HepG2 (cell line): Measurements from ENCODE around the gene FBF1. TPM values are rescaled to one million over a fixed set of nuclear protein-coding genes. Genes with fewer than 3 reads are reported as not detected.

Source experiments
- ATAC-seq: fragments of 200-7000 bp; cut with Tn5 transposase; 3 replicates; pipeline ENCODE4 v1.9.1; 2020; ENCODE audit warnings: mild to moderate bottlenecking, moderate library complexity
- BruUV-seq: library from RNA; stranded (reverse); fragments of 400-500 nt; replicated peaks from 2 replicates; lab custom pipeline; 2021; lab: Mats Ljungman, UMichigan
- CTCF ChIA-PET: fragments of 300-600 bp; formaldehyde crosslinking; extraction: SDS; loops from one replicate; lab custom pipeline; 2021; ENCODE audit warnings: low total read pairs, inconsistent platforms, low intra/inter-chr PET ratio; lab: Yijun Ruan, JAX
- POLR2A ChIA-PET: fragments of 350-600 bp; sonication (Branson Sonifier 250); formaldehyde crosslinking; loops from one replicate; lab custom pipeline; 2020; ENCODE audit warnings: antibody characterized with exemption, inconsistent platforms; lab: Yijun Ruan, JAX
- DNase-seq: peaks from one replicate; pipeline ENCODE4 v3.0.0-alpha.2; 2015; ENCODE audit warnings: low spot score
- FAIRE-seq: peaks from 3 replicates; lab custom pipeline; 2011; peaks lifted over from hg19 to GRCh38; lab: Jason Lieb, UNC
- H2AFZ ChIP-seq: one replicate; pipeline ENCODE4 v1.6.1; 2011; ENCODE audit warnings: low read length, inconsistent platforms
- H3K27ac ChIP-seq: fragments of 300-600 bp; 3 replicates; pipeline ENCODE4 v1.8.0; 2011; ENCODE audit warnings: mixed run types, mild to moderate bottlenecking, mixed read lengths, low read length, inconsistent platforms; ENCODE audit not compliant: insufficient read depth; ENCODE audit errors: extremely low read length
- H3K27me3 ChIP-seq, 2 experiments: fragments of 200-600 bp in 1 of 2; 2 replicates in 1 of 2; 3 replicates in 1 of 2; pipeline versions ENCODE4 v1.6.0 to v1.8.0; 2011; ENCODE audit warnings: low read length in 2 of 2, mild to moderate bottlenecking in 2 of 2, moderate library complexity in 2 of 2, inconsistent platforms in 1 of 2; ENCODE audit not compliant: insufficient read depth in 2 of 2, control insufficient read depth in 1 of 2
- H3K36me3 ChIP-seq, 2 experiments: fragments of 200-600 bp in 1 of 2; replicated peaks in 1 of 2; 2 replicates in 1 of 2; 3 replicates in 1 of 2; pipeline versions ENCODE4 v1.5.1 to v1.8.0; 2011; ENCODE audit warnings: low read length in 2 of 2, inconsistent platforms in 1 of 2; ENCODE audit not compliant: insufficient read depth in 2 of 2, control insufficient read depth in 1 of 2
- H3K4me1 ChIP-seq: 2 replicates; pipeline ENCODE4 v1.5.1; 2012; ENCODE audit warnings: low read length, inconsistent platforms; ENCODE audit not compliant: insufficient read depth
- H3K4me2 ChIP-seq: 2 replicates; pipeline ENCODE4 v1.6.0; 2011; ENCODE audit warnings: low read depth, low read length, inconsistent platforms
- H3K4me3 ChIP-seq, 3 experiments: fragments of 200-600 bp in 1 of 3; sonication (generic), shearing (Covaris generic) in 1 of 3; replicated peaks in 1 of 3; 2 replicates each; pipeline ENCODE4 v1.5.1; 2011 to 2016; ENCODE audit warnings: low read length in 3 of 3, inconsistent platforms in 2 of 3, low read depth in 2 of 3, mild to moderate bottlenecking in 2 of 3, control low read depth in 1 of 3, mixed read lengths in 1 of 3; ENCODE audit not compliant: insufficient read depth in 1 of 3
- H3K79me2 ChIP-seq: one replicate; pipeline ENCODE4 v1.6.1; 2011; ENCODE audit warnings: low read length, inconsistent platforms; ENCODE audit not compliant: insufficient read depth
- H3K9ac ChIP-seq: 2 replicates; pipeline ENCODE4 v1.6.0; 2011; ENCODE audit warnings: mild to moderate bottlenecking, low read depth, low read length, inconsistent platforms; ENCODE audit not compliant: insufficient read depth
- H3K9me3 ChIP-seq: 2 replicates; pipeline ENCODE4 v1.5.1; 2012; ENCODE audit warnings: mild to moderate bottlenecking, low read length
- H4K20me1 ChIP-seq: 2 replicates; pipeline ENCODE4 v1.6.0; 2011; ENCODE audit warnings: inconsistent platforms, mild to moderate bottlenecking, low read length, moderate library complexity; ENCODE audit not compliant: insufficient read depth
- ELF4 ChIP-seq: sonication (generic); formaldehyde crosslinking; IDR thresholded peaks from 2 replicates; pipeline ENCODE4 v1.5.0; 2020; ENCODE audit warnings: missing genetic modification reagents, mild to moderate bottlenecking, moderate library complexity, borderline replicate concordance
- GZF1 ChIP-seq: sonication (generic); formaldehyde crosslinking; IDR thresholded peaks from 2 replicates; pipeline ENCODE4 v1.5.1; 2020; ENCODE audit warnings: mild to moderate bottlenecking, missing genetic modification reagents
- HES4 ChIP-seq: sonication (generic); formaldehyde crosslinking; IDR thresholded peaks from 2 replicates; pipeline ENCODE4 v1.9.0; 2021; ENCODE audit warnings: mild to moderate bottlenecking, missing genetic modification reagents, borderline replicate concordance
- HNF4A ChIP-seq: sonication (generic); formaldehyde crosslinking; IDR thresholded peaks from 2 replicates; pipeline ENCODE4 v1.4.0; 2020; ENCODE audit warnings: missing genetic modification reagents
- JDP2 ChIP-seq: sonication (generic); formaldehyde crosslinking; IDR thresholded peaks from 2 replicates; pipeline ENCODE4 v1.8.1; 2022; ENCODE audit warnings: missing genetic modification reagents, borderline replicate concordance
- KDM1A ChIP-seq: IDR thresholded peaks from 2 replicates; pipeline ENCODE4 v1.6.1; 2016; ENCODE audit warnings: missing compliant biosample characterization
- KLF11 ChIP-seq: IDR thresholded peaks from 2 replicates; pipeline ENCODE4 v1.6.1; 2016; ENCODE audit warnings: missing compliant biosample characterization
- NCOR1 ChIP-seq: fragments of 200-600 bp; sonication (generic); IDR thresholded peaks from 2 replicates; pipeline ENCODE4 v1.7.0; 2017; ENCODE audit warnings: antibody characterized with exemption, low read length, borderline replicate concordance
- PAF1 ChIP-seq: IDR thresholded peaks from 2 replicates; pipeline ENCODE4 v1.6.1; 2016; ENCODE audit warnings: missing genetic modification reagents, missing compliant biosample characterization
- RFX1 ChIP-seq: fragments of 450-650 bp; IDR thresholded peaks from 2 replicates; pipeline ENCODE4 v1.6.1; 2017
- RXRB ChIP-seq: IDR thresholded peaks from 2 replicates; pipeline ENCODE4 v1.6.1; 2016; ENCODE audit warnings: borderline replicate concordance, missing genetic modification reagents, missing compliant biosample characterization
- SIX4 ChIP-seq: sonication (generic); formaldehyde crosslinking; IDR thresholded peaks from 2 replicates; pipeline ENCODE4 v1.4.0; 2020; ENCODE audit warnings: missing genetic modification reagents
- ZNF263 ChIP-seq: sonication (generic); formaldehyde crosslinking; IDR thresholded peaks from 2 replicates; pipeline ENCODE4 v1.4.0; 2020; ENCODE audit warnings: missing genetic modification reagents
- ZNF354B ChIP-seq: sonication (generic); formaldehyde crosslinking; IDR thresholded peaks from 2 replicates; pipeline ENCODE4 v1.8.0; 2022; ENCODE audit warnings: mild to moderate bottlenecking, missing genetic modification reagents
- ZNF382 ChIP-seq: sonication (generic); formaldehyde crosslinking; IDR thresholded peaks from 2 replicates; pipeline ENCODE4 v1.5.0; 2020; ENCODE audit warnings: missing genetic modification reagents, mild to moderate bottlenecking, borderline replicate concordance
- ZNF652 ChIP-seq: IDR thresholded peaks from 2 replicates; pipeline ENCODE4 v1.6.1; 2016; ENCODE audit warnings: low read depth, borderline replicate concordance
- ZNF773 ChIP-seq: sonication (generic); formaldehyde crosslinking; IDR thresholded peaks from 2 replicates; pipeline ENCODE4 v1.4.0; 2020; ENCODE audit warnings: missing genetic modification reagents, borderline replicate concordance
- WGBS: methylation state at CpG from one replicate; pipeline ENCODE4 v1.1.6; 2017; ENCODE audit warnings: low lambda C conversion rate; 5-methylcytosine and 5-hydroxymethylcytosine counted together
- in situ Hi-C: cut with HindIII; loops from 2 replicates; pipeline ENCODE4 v1.10.0; 2017; ENCODE audit warnings: low pct_unique_long_range_greater_than_20kb; ENCODE audit not compliant: extremely low pct_ligation_motif_present
- intact Hi-C: fragments of 100-400 bp; cut with micrococcal nuclease; formaldehyde crosslinking; loops from one replicate; pipeline ENCODE4 v1.10.0; 2022; ENCODE audit not compliant: unreplicated experiment
- polyA plus RNA-seq, 8 experiments: library from polyadenylated mRNA; depleted of rRNA in 3 of 8; stranded (reverse) in 7 of 8; unstranded in 1 of 8; fragments of >200 nt; fragmentation: Illumina TruSeq in 4 of 8; extraction: Trizol in 4 of 8; gene quantifications; 2 replicates each; pipeline versions ENCODE4 v1.2.1 to v1.2.3, GENCODE V29; 2011 to 2016; ENCODE audit warnings: low read depth in 4 of 8, missing spikeins in 1 of 8, mixed read lengths in 1 of 8; ENCODE audit not compliant: insufficient read depth in 1 of 8
- total RNA-seq, 5 experiments: library from RNA; depleted of rRNA; stranded (reverse); fragments of >200 nt; fragmentation: Illumina TruSeq; extraction: Trizol; gene quantifications; 2 replicates each; pipeline ENCODE4 v1.2.3, GENCODE V29; 2016; ENCODE audit warnings: low read depth in 1 of 5
- TF ChIP-seq, protein P1 (sequence below): sonication (generic); formaldehyde crosslinking; IDR thresholded peaks from 2 replicates; pipeline ENCODE4 v1.5.0; 2020; ENCODE audit warnings: missing genetic modification reagents

FBF1 gene
- total and polyA plus RNA-seq, 2 of the 13 experiments (the other 11 are each of a cell fraction or from before 2014, with no cell fraction given): 2.4 to 8.1 TPM

GRCh38 chr17:75945211-75945610 lies 4.4 kb upstream of the FBF1 start:
- Histone ChIP-seq H2AFZ (no peak overlapping the region), H4K20me1 (no peaks in the 10 kb centered on the region), H3K4me1 (peaks cover 15% of the 10 kb centered on the region), H3K9ac (no peak overlapping the region), H3K4me3 (no peak overlapping the region), H3K9me3 (no peaks in the 10 kb centered on the region), H3K27ac (no peak overlapping the region), H3K4me2 (no peak overlapping the region), H3K79me2 (no peaks in the 10 kb centered on the region), H3K27me3 (no peaks in the 10 kb centered on the region; a peak in 1 of 5 replicates), H3K36me3 (peaks cover 31 to 48% of the 10 kb centered on the region in 2 experiments)
- DNase-seq: no peak
- in situ Hi-C loops (no loop called here), intact Hi-C loops (no loop called here)
- 89% methylated on average over 2 of the region's 2 CpGs for WGBS
- no peak for ATAC-seq
- ChIA-PET CTCF (no interaction called here), POLR2A (interaction anchor here (2.1 kb wide), 1 partner anchor 40 kb away, joined by 4 read pairs; the partner anchor contains the start of gene MRPL38)
- TF ChIP-seq ZNF652 (CRISPR knock-in tag) (0 out of 2 replicates have a peak, but pooled peaks have one; percentile 20), GZF1 (CRISPR knock-in tag) (no peak), PAF1 (CRISPR knock-in tag) (peak; percentile 41; the same call in 1 of the 2 replicates)
- no peak for FAIRE-seq
- no TSS peak for BruUV-seq

- H3K79me2 ChIP-seq: no peaks in the 10 kb centered on the region
- 95% methylated on average over 1 of the region's 1 CpG for WGBS
- no peak overlapping the region for H3K27ac ChIP-seq
- H3K36me3 ChIP-seq: peaks cover 17 to 31% of the 10 kb centered on the region in 2 experiments
- no peaks in the 10 kb centered on the region for H4K20me1 ChIP-seq
- no peak for ATAC-seq
- no peak overlapping the region for H2AFZ ChIP-seq
- TSS peak; percentile 17 for BruUV-seq
- H3K9me3 ChIP-seq: no peaks in the 10 kb centered on the region
- intact Hi-C loops (loop anchor here (5.0 kb wide), 1 partner anchor 54 kb away; no protein-coding TSS in a partner anchor), in situ Hi-C loops (no loop called here)
- H3K9ac ChIP-seq: no peak overlapping the region
- H3K27me3 ChIP-seq: no peaks in the 10 kb centered on the region; a peak in 1 of 5 replicates
- ChIA-PET CTCF (no interaction called here), POLR2A (interaction anchor here (0.7 to 2.1 kb wide), 2 partner anchors 38 to 47 kb away, joined by 3 to 4 read pairs; partner anchors contain the start of genes MRPL38 and TRIM65)
- DNase-seq: no peak
- no peak overlapping the region for H3K4me2 ChIP-seq
- FAIRE-seq: no peak
- no peak overlapping the region for H3K4me3 ChIP-seq
- peaks cover 21% of the 10 kb centered on the region for H3K4me1 ChIP-seq
- TF ChIP-seq HNF4A: no peak
- no peak for TF ChIP-seq JDP2
- TF ChIP-seq ZNF263: no peak
- TF ChIP-seq HES4: no peak
- no peak for TF ChIP-seq NCOR1
- no peak for TF ChIP-seq ZNF382 (CRISPR knock-in tag)
- no peak for TF ChIP-seq ZNF354B (CRISPR knock-in tag)
- no peak for TF ChIP-seq KLF11 (CRISPR knock-in tag)
- TF ChIP-seq RXRB (CRISPR knock-in tag): no peak
- TF ChIP-seq KDM1A (CRISPR knock-in tag): no peak
- no peak for TF ChIP-seq SIX4 (CRISPR knock-in tag)
- TF ChIP-seq RFX1: no peak
- TF ChIP-seq, protein P1, sequence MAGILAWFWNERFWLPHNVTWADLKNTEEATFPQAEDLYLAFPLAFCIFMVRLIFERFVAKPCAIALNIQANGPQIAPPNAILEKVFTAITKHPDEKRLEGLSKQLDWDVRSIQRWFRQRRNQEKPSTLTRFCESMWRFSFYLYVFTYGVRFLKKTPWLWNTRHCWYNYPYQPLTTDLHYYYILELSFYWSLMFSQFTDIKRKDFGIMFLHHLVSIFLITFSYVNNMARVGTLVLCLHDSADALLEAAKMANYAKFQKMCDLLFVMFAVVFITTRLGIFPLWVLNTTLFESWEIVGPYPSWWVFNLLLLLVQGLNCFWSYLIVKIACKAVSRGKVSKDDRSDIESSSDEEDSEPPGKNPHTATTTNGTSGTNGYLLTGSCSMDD: no peak
- TF ChIP-seq ZNF773 (CRISPR knock-in tag): no peak
- TF ChIP-seq ELF4 (CRISPR knock-in tag): no peak
Measured at GRCh38 chr17:75943491-75943890, 2.6 kb upstream of the FBF1 start.
